NCI-H1092 (cell line): ENCODE results near the gene GANAB.
"Not testable (repeated sequence)": the region's sequence is repeated elsewhere in the genome, so short reads cannot be mapped to it uniquely, and the experiment has no call there.

ENCODE experiments used
- DNase-seq: peaks from one replicate; lab custom pipeline; 2025; lab: John Stamatoyannopoulos, UW

The GANAB gene

DNA sequence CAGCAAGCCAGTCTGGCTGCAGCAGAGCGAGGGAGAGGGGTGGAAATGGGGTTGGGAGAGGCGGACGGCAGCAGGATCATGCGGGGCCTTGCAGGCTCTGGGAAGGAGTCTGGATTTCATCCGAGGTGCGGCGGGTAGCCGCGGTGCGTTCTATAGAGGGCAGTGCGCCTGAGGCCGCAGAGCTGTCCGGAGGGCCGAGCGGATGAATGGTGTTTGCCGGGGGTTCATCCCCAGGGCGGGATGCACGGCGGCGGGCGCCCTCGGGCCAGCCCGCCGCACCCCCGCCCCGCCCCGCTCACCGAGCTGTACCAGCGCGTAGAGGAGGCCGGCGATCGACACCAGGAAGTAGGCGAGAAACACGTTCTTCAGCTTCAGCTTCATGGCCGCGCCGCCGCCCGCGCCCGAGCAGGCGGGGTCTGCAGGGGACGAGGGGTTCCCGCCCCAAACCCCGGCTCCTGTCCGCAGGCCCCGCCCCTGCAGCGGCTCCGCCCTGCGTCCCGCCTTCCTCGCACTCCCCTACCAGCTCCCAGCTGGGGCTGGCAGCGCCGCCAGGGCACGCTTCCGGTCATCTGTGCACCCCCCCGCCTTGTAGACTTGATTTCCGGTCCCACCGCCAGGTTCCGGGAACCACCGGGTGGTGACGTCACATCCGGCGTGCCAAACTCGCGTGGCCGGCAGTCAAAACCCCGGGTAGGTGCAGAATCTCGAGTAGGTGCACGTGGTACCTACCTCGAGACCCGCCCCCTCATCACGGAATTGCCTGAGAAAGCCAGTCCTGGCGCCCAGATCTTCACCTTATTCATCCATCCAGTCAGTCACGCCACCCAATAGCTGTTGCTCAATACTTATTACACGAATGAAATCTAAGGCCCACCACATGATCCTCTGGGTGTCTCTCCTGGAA is 24.6 kb downstream of the GANAB start, which contains the start of gene B3GAT3:
B3GAT3 (minus strand) TSS at position 420 of the 904 bp plus-strand sequence; CDS start at position 381, 39 bp downstream.
- DNase-seq: peak; percentile 99

DNA sequence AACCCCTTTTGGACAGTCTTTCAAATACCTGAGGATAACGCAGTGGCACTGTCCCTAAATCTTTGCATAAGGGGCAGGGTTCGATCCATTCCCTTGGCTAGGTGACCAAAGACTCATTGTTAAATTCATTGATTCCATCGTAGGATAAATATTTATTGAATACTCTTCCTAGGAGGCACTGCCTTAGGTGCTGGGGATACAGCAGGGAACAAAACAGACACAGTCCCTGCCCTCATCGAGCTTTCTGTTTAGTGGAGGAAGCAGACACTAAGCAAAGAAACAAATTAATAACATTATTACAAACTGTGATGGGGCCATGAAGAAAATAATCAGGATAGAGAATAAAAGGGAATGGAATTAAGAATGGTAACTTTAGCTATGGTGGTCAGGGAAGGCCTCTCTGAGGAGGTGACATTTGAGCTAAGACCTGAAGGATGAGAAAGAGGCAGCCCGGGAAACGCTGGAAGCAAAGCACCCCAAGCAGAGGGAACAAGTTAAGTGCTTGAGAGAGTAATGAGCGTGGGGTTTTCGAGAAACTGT is 25.3 kb downstream of the GANAB start:
- DNase-seq: no peak

DNA sequence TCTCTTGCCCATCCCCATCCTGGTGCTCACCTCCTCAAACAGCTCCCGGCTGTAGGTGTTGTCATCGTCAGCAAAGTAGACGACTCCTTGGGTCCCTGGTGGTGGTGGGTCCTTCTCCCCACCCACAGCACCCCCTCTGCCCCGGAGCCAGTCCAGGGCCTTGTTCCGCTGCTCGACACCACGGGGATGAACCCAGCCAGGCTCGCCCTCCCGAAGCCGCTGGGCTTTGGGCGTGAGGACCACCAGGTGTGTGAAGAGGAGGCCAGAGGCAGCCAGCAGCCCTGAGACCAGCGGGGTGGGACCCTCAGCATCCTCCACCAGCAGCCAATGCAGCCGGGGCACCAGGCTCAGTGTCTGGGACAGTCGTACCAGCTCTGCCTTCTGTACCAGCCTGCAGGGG is 29.5 kb downstream of the GANAB start:
- not testable (repeated sequence) for DNase-seq

DNA sequence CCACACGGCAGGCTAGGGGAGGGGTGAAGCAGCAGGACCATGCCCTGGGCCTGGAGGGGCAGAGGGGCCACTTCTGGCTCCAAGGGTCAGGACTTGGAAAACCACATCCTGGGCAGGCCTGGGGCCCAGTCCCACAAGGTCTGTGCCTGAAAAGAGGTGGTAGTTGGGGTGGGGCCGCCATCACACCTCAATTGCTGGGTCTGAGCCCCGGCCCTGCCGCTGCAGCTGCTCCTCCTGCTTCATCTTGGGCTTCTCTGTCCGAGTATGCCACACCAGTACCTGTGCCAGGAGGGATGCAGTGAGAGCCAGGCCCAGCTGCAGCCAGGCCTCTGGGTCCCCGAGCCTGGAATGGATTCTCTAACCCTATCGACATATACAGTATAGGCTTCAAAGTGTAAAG is 30.9 kb downstream of the GANAB start:
- no peak for DNase-seq

DNA sequence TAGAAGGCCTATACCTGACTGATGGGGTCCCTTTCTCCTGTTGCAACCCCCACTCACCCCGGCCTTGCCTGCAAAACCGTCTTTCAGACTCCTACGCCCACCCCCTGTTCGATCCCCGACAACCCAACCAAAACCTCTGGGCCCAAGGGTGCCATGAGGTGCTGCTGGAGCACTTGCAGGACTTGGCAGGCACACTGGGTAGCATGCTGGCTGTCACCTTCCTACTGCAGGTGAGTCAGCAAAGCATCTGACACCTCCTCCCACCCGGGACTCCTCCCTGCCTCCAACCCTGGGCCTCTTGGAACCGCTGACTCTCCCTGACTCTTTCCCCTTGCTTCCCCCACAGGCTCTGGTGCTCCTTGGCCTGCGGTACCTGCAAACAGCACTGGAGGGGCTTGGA is 32.1 kb downstream of the GANAB start:
- no peak for DNase-seq

DNA sequence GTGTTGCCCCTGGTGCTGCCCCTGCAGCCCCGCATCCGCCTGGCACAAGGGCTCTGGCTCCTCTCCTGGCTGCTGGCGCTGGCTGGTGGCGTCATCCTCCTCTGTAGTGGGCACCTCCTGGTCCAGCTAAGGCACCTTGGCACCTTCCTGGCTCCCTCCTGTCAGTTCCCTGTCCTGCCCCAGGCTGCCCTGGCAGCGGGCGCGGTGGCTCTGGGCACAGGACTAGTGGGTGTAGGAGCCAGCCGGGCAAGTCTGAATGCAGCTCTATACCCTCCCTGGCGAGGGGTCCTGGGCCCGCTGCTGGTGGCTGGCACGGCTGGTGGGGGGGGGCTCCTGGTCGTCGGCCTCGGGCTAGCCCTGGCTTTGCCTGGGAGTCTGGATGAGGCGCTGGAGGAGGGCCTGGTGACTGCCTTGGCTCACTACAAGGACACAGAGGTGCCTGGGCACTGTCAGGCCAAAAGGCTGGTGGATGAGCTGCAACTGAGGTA is 33.1 kb downstream of the GANAB start:
- no peak for DNase-seq

DNA sequence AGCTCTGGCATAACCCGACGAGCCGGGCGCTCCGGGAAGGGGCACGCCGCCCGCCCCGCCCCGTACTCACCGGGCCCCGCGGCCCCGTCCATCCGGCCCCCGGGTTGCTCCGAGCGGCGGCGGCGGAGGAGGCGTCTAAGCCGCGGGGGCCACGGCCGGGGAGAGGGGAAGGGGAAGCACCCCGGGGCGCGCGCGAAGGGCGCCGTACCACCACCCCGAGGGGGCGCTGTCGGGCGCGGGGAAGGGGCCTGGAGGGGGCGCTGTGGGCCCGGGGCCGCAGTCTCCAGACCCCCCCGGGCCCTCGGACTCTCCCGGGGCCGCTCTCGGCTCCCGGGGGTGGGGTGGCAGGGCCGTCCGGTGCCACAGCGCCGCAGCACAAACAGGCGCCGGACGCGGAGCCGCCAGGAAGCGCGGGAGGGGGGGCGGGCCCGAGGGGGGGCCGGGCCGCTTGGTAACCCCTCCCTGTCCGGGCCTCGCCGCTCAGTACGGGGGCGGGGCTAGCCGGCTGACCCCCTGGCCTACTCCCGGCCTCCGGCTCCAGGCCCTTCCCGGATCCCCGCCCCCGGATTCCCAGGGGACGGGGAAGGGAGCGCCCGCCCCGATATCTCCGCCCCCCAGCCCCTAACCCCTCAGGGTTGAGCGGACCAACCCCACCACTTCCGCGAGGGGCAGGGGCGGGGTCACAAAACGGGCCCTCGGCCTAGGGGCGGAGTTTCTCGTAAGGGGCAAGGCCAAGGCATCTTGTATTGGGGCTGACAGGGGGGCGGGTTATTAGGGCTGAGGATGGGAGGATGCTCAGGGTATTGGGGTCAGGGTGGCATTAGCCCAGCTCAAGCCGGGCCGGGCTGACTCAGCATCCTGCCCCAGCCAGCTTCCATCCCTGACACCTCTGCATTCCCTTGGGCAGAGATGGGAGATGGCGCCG is 33.8 kb downstream of the GANAB start, which contains the start of the genes EML3 and ROM1:
EML3 (minus strand) TSS at position 410 of the 925 bp plus-strand sequence; CDS start at position 92, 318 bp downstream.
ROM1 (plus strand) TSS at position 892 of the 925 bp plus-strand sequence; CDS start at position 917, 25 bp downstream.
- peak; percentile 77 for DNase-seq

DNA sequence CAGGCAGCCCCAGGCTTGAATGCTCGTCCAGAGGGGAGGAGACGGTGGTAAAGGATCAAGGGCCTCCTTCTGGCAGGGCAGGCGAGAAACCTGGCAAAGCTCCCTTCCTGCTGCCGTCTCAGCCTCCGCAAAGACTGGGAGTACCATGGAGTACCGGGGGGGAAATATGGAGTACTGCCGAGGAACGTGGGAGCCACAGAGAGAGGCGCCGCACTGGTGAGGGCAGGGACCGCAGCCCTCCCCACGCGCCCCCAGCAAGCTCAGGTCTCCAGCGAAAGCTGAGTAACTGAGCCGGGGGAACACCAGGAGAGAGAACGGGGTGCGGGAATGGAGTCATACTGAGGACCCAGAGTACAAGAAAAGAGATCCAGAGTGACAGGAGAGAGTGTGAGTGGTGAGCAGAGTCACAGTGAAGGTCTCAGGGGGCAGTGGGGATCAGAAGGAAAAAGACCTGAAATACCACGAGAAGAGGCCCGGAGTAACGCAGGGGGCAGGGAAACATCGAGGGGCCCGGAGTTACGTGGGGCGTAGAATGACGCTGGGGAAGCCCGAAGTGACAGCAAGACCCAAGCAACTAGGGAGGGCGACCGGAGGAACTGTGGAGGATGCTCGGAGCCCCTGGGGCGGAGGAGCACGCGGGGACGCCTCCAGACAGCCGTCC is 34.6 kb downstream of the GANAB start:
- DNase-seq: peak; percentile 25

DNA sequence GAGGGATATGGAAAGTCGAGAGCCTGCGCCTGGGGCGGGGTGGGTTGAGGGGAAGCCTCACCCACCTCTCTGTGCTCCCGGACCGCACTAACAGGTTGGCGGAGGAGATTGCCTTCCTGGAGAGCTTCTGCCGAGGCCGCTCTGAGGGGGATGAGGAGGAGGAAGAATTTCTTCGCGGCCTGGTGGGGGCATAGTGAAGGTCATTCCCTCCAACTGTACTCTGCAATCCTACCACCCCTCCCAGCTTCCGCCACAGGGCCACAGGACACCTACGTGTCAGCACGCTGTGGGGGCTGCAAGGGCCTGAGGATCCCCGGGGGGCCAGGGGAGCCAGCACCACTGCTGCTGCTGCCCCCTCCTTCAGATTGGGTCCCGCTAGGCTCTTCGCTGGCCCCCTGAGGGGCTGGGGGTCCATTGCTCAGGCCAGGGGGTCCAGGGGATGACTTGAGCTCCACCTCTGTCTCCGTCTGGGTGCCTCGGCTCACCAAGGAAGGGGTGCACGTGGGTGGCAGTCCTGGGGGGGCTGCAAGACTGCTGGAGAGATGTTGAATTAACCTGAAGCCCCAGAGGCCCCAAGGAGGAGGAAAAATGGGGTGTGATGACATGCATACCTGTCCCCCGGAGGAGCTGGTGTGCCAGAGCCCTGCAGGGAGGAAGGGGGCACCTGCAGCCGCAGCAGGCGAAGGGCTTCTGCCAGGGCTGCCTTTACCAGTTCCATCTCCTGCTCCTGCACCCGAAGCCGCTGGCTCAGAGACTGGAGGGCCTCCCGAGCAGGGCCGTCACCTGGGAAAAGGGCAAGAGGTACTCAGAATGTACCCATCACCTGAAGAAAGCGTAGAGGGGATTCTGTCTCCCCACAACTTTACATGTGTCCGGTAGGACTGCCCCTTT is 35.4 kb downstream of the GANAB start:
- no peak for DNase-seq

DNA sequence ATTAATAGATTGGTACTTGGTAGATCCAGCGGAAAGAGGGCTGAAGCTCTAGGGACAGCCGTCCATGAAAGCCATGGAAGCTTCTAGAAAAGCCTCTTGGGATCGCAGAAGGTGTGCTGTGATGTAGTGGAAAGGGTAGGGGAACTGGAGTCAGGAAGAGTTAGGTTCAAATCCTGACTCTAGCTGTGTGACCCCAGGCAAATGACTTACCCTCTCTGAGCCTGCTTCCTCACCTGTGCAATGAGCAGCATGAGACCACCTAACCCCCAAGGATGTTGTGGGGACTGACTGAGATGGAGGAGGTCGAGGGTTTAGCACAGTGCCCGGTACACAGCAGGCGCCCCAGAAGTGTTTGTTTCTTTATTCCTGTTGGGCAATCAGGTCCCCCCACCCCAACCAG is 36.0 kb downstream of the GANAB start:
- no peak for DNase-seq

DNA sequence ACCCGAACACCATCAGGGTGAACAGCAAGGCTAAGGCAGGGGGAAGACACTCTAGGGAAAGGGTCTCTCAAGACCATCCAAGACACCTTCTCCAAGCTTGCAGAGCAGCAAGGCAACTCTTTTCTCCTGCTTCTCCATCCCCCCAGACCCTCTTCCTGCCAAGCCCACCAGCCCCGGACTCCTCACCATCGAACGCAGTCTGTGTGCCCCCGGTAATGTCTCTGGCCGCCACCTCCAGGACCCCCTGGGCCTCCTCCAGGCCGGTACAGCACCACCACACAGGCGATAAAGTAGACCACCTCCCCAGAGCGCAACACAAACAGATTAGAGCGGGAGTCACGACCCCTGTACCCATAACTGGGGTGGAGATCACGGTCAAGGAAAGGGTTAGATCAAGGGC is 37.6 kb downstream of the GANAB start:
- DNase-seq: no peak

DNA sequence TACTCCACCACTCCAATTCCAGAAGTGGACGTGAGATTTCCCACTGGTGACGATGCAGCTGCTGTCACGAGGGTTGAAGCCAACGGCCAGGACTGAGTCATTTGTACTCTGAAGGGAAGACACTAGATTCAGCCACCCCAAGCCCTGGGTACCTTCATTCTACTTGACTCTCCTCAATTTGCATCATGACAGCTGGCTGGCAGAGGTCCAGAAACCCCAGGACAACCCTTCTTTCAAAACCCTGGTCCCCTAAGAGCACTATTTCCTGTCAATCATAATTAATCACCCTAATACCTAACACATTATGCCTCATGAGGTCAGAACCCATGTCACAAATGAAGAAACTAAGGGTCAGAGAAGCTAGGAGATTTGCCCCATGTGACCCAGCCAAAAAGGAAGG is 38.7 kb downstream of the GANAB start:
- no peak for DNase-seq

DNA sequence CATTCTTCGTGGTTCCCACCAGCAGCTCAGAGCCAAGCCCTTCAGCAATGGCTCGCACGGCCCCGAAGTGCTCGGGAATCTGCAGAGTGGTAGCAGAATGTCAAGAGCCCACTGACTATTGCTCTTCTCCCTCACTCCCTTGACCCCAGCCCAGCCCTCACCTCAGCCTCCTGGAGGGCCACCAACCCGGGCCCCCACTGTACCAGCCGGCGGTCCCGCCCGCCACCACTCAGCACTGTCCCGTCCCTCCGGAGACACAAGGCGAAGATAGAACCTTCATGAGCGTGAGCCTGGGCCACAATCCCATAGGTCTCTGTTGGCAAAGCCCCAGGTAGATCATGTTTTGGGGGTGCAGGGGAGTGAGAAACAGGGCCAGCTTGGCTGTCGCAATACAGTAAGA is 40.5 kb downstream of the GANAB start:
- DNase-seq: no peak

DNA sequence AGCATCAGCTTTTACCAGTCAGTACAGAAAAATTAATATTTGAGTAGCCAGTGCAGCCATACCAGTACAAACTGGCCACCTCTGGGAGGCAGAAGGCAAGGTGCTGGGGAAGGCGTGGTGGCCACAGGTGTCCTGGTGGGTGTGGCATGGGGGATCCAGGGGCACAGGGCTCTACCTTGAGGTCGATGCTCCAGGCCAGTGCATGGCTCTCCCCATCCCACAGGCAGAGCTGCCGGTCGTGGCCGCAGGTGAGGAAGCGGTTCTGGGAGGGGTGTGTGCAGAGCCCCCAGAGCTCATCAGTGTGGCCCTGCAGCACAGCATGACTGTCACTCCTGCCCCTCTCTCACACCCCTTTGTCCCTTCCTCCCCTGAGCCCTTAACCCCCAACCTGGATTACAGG is 40.9 kb downstream of the GANAB start:
- no peak for DNase-seq

DNA sequence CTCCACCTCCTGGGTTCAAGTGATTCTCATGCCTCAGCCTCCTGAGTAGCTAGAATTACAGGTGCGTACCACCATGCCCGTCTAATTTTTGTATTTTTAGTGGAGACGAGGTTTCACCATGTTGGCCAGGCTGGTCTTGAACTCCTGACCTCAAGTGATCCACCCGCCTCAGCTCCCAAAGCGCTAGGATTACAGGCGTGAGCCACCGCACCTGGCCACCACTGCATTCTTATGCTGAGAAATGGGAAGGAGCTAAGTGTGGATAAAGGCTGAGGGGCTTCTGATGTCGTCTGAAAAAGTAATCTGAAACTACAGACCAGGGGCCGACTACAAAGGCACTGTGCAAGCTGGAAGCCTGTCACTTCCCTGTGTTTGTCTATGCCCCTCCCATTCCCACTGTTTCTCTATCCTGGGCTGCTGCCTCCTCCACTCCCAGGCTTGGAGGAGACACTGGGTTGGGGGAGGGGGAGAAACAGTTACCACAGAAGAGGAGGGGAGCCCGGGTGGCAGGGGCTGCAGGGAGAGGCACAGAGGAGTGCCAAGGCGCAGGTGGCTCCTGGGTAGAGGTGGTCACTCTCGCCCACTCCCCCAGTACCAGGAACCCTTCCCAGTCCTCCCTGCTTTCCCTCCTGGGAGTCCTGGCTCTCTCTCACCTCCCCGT is 41.8 kb downstream of the GANAB start:
- no peak for DNase-seq

DNA sequence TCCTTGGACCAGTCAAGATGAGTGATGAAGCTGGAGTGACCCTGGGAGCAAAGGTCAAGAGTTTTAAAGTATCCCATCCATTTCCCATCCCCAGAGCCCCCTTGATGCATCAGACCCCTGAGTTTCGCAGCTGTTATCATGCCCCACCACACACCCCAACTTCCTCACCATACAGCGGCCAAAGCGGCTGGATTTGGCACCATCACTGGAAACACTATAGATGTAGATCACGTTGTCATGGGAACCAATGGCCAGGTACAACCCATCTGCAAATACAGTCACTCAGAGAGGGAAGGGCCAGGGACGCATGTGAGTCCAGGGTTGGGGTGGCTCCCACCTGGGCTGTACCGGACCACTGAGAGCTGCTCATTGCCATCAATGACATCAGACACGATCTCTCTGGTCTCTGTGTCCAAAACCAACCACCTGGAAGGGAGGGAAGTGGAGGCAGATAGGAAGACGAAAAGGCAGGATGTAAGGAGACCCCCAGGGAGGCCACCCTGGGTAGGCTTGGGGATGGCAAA is 42.6 kb downstream of the GANAB start:
- DNase-seq: no peak

DNA sequence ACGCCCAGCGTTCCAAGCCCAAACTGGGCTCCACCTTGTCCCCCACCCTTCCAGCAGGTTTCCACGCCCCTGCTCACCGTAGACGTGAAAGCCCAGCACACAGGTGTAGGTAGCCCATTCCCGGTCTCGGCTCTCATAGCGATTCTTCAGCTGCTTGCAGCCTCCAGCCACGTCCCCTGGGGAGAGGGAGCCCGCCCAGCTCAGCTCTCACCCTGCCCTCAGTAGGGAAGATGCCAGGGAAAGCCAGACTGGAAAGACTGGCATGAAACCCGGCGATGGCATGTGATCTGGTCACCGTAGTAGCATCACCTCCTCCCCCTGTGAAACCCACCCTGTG is 43.4 kb downstream of the GANAB start:
- DNase-seq: no peak

DNA sequence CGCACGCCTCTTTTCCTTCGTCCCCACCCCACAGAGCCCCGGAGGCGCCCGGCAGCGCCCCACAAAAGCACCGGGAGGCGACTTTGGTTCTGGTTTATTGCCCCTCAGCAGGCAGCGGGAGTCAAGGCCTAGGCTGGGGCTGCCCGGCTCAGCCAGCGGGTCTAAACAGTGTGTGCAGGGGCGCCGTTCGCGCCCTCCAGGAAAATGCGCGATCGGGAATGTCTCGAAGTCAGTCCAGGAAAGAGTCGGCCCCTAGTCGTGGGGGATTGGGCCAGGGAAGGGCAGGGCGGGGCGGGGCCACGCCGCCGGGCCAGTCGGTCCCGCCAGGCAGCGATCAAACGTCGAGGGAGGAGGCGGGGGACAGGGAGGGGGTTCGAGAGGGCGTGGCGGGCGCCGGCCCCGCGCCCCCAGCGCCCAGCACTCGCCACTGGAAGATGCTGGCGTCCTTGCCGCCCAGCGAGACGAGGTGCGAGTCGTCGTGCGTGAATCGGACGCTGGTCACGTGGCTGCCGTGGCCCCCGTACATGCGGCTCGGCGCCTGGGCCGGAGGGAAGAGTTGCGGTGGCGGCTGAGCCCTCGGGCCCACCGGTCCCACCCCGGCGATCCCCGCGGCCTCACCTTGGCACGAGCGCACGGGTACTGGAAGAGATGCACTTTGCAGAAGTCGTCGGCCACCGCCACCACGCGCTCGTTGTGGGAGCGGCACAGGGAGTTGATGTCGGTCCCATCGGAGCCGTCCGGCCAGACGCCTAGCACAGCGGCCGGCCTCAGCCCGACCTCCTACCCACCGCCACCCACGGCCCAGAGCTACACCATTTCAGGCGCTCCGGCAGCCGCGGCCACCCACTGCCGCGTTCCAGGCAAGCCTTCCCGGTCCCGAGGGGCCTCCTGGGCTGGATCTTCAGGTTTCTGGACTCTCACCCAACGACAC is 44.0 kb downstream of the GANAB start:
- peak; percentile 73 for DNase-seq
